Measurements from ENCODE around the gene KCNJ6.
A peak's percentile ranks its signal among the peaks of the same experiment; 100 is the strongest.

The KCNJ6 gene

DNA sequence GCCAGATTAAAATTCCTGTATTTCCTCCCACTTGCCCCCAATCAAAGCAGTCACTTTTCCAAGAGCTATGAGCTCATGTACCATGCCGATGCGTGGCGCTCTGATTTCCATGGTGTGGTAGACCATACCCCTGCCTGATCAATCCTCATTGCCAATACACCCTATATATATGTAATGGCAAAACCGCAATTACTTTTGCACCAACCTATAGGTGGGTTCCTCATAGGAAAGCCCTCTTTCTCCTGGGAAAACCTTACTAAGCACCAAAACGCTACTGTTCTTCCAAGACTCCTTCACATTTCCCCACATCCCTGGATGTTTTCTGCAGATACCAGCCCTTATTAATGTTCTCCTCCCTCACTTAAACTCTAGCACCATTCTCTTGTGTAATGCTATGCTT, 11.0 kb downstream of the KCNJ6 start:
- DNase-seq (ENCODE audit: low spot score): no peak

DNA sequence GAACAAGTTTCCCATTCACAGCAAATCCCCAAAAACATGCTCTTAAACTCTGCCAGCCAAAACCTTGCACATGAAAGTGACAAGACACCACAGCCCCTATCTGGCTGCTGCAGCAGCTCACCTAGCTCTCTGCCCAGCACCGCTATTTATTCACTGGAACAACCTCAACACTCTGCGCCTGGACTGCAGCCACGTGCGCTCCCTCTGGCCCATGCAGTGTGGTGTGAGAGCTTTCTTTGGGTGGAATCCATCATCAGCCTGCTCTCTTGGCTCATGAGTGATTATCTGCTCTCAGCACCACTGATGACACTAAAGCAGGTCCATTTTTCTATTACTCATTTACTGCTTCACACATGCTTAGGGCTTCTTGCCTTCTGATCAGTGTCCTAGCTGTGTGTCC, 11.4 kb downstream of the KCNJ6 start:
- DNase-seq (ENCODE audit: low spot score): no peak

DNA sequence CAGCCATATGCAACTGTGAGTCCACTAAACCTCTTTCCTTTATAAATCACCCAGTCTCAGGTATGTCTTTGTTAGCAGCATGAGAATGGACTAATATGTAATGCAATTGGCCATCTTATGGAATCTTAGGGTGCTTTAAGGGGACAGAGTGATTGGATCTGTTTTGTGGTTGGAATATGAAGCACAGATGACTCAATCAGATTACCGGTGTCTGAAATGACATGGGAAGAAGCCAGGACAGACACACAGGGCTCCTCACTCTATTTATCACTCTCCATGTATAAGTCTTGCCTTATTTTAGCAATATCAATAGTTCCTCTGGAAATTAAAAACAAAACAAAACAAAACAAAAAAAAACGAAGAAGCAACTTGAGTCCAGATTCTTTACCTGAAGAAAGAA, 12.9 kb downstream of the KCNJ6 start:
- no peak for DNase-seq (ENCODE audit: low spot score)

DNA sequence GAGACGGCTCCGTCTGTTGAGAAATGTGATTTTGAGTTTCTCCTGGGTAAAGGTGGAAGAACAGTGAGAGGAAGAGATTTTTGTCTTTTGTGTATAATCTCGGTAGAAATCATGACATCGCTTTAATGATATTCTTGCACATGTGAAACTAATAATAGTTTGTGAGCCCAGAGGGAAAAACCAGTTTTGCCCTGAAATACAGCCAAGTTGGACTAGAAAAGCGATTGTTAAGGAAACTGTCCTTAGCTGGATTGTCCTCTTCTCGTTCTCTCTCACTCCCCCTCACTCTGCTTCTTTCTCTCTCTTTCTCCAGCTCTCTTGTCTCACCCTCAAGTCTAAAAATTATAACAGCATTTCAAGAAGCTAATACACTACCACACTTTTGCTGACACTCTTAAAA, 17.1 kb downstream of the KCNJ6 start:
- DNase-seq (ENCODE audit: low spot score): no peak

DNA sequence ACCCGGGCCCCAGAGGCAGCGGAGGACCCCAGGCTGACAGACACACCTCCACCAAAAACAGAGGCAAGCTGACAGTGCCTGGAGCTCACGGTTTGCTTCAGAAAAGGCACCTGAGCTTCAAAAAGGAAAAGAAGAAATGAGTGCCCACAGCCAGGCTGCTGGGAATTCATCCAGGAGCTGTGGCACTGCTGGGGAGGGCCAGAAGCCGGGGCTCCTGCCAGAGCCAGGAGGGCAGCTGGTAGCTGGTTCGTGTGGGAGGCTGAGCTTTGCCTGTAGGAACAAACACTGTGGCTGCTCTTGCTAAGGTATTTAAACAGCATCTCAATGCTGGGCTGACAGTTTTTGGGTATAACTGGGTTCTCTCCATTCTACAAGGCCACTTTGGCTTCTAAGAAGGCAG, 19.5 kb downstream of the KCNJ6 start:
- no peak for DNase-seq (ENCODE audit: low spot score)

DNA sequence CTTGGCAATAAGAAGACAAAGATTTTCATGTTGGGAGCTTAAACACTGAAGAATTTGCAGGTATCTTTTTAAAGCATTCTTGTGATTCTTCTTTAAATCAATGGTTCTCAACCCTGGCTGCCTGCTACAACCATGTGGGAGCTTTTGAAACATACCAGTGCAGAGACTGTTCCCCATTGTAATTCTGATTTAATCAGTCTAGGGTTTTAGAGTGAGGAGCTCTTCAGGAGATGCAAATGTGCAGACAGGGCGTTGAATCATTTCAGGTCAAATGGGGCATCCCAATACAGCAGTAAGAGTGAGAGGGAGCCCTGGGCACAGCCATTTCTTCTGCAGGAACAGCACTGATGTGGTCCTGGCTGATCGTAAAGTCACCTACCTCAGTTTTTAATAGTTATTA, 24.3 kb downstream of the KCNJ6 start:
- DNase-seq (ENCODE audit: low spot score): no peak

DNA sequence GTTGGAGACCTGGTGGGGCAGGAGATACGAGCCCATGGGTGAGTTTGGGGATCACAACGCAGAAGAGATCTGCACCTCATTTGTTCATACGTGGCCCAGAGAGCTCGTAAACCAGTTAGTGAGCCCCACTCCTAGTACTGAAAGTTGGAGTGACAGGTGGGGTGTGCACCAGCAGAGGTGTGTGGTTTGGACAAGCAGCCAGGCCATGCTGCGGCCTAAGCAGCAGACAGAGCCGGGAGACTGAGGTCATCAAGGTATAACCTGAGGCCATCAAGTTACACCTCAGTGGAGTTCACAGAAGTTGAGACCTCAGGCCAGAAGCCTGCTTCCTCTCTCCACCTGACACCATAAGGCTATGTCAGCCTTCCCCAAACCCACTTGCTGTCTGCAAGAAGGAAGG, 27.6 kb downstream of the KCNJ6 start:
- DNase-seq (ENCODE audit: low spot score): no peak

DNA sequence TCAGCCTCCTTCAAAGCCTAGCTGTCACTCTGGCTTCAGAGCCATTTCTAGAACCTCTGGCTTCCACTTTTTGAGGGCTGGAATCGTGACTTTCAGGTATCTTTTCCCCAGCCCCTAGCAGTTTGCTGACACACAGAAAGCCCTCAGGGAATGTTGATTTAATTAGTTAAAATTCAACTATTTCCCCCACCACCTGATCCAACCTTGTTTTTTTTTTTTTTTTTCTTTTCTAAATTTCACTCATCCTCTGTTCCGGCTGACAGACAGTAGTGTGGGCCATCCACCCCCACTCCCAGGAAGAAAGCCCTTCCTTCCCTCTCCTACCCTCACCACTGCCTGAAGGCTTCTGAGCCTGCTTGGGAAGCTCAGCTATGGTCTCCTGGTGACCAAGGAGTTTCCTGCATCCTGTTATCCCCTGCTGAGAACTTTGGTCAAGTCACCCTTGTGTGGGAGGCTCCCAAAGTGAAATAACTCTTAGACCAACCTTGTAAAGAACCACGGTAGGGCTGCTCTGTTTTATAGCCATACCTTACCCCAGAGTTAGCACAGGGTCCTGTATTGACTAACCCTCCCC, 29.4 kb downstream of the KCNJ6 start:
- DNase-seq (ENCODE audit: low spot score): no peak

DNA sequence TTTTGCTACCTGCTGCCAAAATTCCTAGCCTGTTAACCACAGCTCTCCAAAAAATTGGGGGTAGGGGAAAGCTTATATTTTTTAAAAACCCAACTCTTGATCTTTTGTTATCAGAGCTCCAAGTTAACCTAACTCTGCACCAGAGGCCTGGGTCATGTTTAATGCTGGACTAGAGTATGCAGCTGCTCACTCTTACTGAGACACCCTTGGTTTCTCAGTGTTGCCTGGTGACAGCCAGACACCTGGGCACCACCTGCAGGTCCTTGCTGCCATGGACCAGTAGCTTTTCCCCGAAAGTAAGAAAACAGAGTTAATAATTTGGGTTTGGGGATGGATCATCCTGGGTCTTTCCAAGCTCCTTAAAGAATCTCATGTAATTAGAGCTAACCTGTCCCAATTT, 30.1 kb downstream of the KCNJ6 start:
- DNase-seq (ENCODE audit: low spot score): no peak

DNA sequence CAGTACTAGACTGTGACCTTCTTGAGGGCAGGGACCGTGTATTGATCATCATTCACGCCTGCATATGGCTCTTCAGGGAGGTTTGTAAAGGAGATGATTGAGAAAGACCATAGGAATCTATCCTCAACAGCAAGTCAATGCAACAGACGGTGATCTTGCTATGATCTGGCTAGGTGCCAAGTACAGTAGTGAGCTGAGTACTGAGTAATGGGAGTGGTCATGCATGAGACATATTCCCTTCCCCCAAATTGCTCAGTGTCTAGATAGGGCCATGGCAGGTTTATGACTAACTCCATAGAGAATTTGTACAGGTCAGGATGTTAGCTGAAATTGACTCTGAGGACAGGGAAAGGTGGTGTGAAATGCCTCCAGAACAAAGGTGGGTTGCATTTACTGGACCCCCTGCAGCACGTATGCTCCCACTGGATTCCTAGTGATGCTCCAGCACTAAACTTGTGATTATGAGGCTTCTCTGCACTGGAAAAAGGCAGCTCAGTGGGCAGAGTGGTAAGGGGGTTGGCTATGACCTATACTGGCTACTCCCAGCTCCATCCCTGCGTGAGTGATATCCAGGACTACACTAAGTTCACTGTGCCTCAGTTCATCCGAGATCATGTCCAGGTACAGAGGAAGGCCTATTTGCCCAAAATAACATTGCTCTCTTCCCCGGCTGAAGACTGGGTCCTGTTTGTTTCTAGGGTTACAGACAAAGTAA, 37.2 kb downstream of the KCNJ6 start:
- no peak for DNase-seq (ENCODE audit: low spot score)

DNA sequence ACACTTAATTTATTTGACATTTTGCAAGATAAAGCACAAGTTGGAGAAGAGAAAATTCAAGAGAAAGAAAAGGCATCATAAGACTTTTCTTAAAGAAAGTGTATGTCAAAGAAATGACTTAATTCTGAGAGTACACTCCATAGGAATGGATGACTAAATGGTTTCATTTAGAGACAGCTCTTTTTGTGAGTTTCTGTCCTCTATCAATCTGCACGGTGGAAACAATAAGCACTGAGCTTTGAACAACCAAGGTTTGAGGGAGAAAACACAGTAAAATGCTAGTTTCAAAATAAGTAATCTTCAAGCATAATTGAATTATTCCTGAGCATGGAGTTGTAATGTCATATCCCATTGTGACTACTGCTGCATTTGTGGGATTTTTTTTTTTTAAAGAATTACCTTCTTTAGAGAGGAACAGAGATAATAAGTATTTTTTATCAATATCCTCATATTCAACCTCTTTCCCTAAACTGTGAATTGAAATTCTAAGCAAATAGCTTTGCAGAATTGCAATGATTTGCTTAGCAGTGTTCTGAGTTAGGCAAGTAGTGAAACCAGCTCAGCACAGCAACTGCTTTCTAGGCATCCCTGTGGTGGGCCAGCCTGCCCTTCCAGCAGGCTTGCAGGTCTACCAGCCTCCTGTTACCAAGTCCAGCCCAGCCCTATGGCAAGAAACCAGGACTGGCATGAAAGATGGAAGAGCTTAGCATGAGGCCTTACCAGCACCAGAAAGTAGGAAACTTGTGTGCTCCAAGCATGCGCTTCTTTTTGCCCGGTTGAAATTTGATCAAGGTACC, 38.2 kb downstream of the KCNJ6 start:
- DNase-seq (ENCODE audit: low spot score): no peak

DNA sequence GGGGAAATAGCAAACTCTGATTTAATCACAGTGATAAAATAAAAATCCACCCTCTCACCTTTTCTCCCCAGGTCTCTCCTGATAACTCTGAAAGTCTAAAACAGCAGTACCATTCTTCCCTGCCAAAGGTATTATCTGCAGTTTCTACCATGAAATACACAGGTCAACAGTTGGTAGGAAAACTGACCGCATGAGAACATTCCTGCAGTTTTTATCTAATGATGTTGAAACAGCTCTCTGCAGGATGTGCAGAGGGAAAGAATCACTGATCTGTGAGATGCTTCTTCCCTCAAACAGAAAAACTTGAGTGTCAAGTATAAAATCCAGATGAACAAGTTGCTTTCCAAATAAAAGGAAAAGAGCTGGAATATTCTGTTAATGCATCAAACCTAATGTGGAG, 39.1 kb downstream of the KCNJ6 start:
- DNase-seq (ENCODE audit: low spot score): no peak

DNA sequence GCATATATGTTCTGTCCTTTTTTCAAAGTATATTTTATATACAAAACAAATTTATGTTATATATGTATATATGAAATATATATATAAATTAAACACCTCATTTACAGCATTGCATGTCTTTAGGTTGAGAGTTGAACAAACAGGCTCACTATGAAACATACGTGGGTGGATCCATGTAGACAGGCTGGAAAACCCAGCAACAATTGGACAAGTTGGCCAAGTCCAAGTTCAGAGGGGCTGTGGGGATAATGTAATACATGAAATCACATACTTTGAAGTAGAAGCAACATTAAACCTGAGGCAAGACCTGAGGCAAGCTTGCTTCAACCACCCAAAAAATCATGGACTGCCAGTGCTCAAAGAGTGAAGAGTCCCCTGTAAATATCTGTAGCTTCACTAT, 39.7 kb downstream of the KCNJ6 start:
- DNase-seq (ENCODE audit: low spot score): no peak

DNA sequence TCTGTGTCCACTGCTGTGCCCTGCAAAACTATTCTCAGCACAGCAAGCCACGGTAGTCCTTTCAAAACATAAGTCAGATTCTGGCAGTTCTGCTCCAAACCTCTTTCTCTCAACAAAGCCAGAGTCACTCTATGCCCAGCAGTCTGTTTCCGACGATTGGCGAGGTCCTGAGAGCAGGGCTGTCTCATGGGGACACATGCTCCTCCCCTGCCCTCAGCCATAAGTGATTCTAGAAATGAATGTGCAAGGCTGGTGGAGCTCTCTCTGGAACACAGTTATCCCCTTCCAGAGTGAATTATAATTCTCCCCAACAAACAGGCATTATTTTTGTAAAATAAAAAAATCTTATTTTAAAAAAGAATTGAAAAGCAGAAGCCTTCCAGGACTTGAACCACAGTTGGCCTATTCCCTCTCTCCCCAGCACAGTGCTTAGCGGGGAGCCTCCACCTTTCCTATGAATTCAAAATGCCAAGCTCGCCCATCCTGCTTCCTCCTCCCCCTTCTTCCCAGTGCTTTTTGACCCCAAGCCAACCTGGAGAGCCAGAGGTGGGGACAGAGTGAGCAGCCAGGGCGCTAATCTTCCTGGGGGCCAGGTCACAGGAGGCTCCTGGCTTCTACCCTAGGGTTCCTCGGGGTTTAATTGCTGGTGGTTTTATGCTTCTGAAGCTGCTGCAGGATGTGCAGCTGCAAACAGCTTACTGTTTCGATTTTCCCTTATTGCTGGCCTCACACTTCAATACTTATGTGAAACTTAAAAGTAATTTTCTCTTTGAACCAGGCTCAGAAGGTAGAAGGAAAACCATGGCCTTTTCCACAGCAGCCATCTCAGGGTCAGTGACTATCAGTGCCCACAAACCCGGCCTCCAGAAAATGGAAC, 41.1 kb downstream of the KCNJ6 start:
- DNase-seq (ENCODE audit: low spot score): no peak

DNA sequence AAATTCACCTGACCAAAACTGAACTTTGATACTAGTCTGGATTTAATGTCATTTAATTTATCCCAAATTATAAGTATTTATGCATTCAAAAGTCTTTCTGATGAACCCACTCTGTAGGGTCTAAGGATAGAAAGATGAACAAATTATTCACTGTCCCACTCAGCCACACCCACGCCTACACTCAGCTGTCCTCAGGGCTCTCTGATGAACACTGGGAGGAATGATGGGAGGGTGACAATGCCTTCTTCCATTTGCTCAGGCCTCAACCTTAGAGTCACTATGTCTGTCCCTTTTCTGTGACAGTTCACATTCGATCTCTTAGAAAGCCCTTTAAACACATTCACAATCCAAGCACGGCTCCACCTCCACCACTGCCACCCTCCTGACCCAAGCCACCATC, 41.8 kb downstream of the KCNJ6 start:
- no peak for DNase-seq (ENCODE audit: low spot score)

DNA sequence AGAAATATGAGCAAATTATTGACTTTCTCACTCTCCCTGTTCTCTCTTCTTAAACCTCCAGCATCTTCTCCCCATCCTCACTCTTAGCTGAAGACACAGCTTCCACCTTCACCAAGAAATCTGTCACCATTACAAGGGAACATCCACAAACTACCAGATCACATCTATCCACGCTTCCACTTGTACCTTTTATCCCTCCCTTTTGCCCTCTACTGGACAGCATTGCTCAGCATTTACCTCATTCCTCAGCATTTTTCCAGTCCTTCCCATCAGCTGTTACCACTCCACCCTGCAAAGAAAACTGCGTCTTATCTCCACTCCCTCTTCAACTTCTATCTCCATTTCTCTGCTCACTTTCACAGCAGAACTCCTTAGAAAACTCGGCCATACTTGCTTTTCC, 42.6 kb downstream of the KCNJ6 start:
- no peak for DNase-seq (ENCODE audit: low spot score)

DNA sequence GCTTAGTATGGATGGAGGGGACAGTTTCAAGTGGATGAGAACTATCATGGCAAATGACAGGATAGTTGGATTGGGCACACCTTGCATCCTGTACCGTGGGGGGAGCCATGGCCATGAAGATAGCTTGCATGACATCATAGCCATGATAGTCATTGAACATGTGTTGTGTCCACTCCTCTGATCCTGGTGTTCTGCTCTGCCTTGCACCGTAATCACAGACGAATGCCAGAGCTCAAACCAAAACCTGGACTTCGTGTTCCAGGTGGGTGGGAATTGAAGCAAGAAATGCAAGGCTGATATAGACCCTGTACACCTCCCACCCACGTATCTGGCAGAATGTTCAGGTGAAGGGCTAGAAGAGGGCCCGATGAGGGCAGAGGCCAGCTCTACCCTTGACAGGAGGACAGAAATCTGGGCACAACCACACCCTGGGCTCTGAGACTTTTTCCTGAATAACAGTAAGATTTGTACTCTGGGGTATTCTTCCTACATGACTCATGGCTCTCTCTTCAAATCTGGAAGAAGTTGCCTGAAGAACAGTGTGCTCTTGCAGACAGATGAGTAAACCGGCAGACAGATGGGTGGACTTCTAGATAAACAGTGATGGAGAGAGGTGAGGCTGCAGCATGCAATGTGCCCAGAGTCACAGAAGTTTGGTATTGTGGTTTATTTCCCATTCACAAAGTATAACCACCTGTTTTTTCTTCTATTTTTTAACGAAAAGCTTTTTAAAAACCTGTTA, 45.0 kb downstream of the KCNJ6 start:
- no peak for DNase-seq (ENCODE audit: low spot score)

DNA sequence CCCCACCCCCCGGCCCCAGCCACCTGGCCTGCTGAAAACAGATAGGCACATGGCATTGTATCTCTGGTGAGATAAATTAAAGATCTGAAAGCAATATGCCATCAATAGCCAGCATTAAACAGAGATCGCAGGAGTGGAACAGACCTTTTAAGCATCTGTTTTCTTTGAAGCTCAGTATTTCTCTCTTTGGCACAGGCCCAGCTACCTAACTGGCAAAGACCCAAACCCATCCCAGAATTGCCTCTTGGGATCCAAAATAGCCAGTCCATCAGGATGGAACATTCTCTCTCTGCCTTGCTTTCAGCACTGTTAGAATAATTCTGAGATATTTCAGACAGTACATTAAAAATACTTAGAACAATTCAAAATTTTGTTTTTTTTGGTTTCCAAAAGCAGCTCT, 46.0 kb downstream of the KCNJ6 start:
- DNase-seq (ENCODE audit: low spot score): no peak

DNA sequence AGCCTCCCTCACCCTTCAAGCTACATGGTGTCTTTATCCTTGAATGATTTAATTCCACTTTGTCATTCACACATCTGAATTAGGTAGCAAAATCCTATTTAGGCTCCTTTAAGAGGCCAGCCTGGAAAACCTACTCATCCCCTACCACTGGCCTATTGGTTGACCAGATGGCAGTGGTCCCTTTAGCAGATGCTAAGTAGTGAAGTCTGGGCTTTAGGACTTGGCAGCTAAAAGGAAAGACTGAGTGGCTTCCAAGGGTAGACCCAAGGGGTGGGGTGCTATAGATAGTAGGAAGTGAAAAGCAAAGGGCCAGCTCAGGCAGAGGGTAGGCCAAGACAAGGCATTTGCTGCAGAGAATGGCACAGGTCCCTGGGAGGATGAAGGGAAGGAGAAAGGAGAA, 46.6 kb downstream of the KCNJ6 start:
- DNase-seq (ENCODE audit: low spot score): no peak

DNA sequence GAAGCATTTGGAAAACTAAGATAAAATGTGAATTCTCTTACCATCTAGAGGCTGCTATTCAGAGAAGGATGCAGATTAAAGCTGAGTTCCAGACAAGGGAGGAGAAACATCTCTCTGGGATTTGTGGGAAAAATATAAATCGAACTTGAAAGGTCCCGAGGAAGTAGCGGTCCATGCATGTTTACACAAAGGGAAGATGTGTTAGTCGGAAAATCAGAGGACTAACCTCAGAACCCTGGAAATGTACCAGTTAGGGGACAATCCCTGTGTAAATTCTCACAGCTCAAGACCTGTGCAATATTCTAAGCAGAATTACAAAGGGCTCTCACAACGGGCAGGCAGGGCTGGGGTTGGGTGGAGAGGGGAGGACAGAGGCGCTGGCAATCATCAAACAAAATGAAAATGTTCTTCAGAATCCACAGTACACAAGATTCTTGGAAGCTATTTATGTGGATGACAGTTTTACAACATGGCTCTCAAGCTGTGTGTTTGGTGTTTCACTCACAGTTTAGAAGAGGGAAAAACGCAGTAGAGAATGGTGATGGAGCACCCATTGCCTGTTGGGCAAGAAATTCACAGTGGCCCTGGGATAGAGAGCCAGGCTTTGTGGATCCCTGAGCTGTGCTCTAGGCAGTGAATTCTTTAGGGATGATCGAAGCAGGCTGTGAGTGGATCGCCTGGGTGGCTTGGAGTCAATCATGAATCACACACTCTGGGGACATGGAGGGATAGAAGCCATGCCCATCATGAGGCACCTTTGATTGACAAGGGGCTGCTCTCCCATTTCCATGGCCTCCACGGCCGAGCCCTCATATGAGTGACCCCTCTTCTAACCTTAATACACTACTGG, 47.6 kb downstream of the KCNJ6 start:
- no peak for DNase-seq (ENCODE audit: low spot score)

DNA sequence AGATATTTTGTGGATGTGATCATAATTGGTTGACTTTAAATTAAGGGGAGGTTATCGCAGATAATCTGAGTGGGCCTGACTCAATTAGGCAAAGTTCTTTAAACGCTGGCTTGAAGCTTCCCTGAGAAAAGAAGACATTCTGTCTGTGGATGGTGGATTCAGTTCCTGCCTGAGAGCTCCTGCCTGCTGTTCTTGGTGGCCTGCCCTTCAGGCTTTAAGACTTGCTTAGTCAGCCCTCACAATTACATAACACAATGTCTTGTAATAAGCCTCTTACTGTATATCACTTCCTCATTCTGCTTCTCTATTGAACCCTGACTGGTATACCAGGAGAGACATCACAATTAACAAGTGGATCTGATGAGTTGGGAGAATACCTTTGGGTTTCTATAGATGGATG, 50.2 kb downstream of the KCNJ6 start:
- peak; percentile 16 for DNase-seq (ENCODE audit: low spot score)

Measured in putamen (tissue), 1 donor.